Mammary epithelial cell (primary cell): Measurements from ENCODE around the gene OR4K13.

Experiments used
- EZH2 ChIP-seq: IDR thresholded peaks from 2 replicates; pipeline ENCODE4 v1.6.1; 2012; ENCODE audit warnings: low read length, inconsistent platforms, borderline replicate concordance
- TF ChIP-seq, protein P1 (sequence below), 2 donors: IDR thresholded peaks in 1 of 2; conservative IDR thresholded peaks in 1 of 2; 2 replicates each; pipeline ENCODE4 v1.5.1; 2011 to 2012; ENCODE audit warnings: inconsistent platforms in 2 of 2, low read length in 2 of 2, mild to moderate bottlenecking in 2 of 2, control low read depth in 1 of 2, low read depth in 1 of 2; ENCODE audit not compliant: insufficient read depth in 1 of 2; ENCODE audit errors: extremely low read depth in 1 of 2

DNA sequence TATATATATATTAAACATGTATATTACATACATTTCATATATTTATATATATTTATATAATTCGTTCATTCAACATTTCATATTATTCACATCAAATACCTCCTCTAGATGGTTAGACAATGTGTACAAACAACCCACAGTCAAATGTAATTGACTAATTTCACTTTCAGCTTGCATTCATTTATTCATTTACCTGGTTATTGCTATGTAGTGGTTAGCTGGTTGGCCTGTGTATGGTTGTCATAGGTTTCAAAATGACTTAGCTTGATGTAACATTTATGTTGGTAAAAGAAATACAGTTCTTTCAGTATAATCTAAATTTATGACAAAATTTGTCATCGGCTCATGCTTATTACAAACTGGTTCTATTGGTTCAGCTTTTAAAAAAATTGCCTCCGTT lies 389 bp downstream of the OR4K13 start:
- no peak for TF ChIP-seq EZH2
- TF ChIP-seq, protein P1, sequence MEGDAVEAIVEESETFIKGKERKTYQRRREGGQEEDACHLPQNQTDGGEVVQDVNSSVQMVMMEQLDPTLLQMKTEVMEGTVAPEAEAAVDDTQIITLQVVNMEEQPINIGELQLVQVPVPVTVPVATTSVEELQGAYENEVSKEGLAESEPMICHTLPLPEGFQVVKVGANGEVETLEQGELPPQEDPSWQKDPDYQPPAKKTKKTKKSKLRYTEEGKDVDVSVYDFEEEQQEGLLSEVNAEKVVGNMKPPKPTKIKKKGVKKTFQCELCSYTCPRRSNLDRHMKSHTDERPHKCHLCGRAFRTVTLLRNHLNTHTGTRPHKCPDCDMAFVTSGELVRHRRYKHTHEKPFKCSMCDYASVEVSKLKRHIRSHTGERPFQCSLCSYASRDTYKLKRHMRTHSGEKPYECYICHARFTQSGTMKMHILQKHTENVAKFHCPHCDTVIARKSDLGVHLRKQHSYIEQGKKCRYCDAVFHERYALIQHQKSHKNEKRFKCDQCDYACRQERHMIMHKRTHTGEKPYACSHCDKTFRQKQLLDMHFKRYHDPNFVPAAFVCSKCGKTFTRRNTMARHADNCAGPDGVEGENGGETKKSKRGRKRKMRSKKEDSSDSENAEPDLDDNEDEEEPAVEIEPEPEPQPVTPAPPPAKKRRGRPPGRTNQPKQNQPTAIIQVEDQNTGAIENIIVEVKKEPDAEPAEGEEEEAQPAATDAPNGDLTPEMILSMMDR (conservative IDR thresholded peaks at IDR 0.05 in 1 of 2, IDR thresholded peaks at IDR 0.05 in 1 of 2; ENCODE audit: extremely low read depth in 1 of 2, insufficient read depth in 1 of 2, low read depth in 1 of 2, low read length in 2 of 2) = no peak
